ENCODE results near the gene PRKCA.

Gene PRKCA

GRCh38 chr17:66464921-66465320 lies 162.5 kb downstream of the PRKCA start:
- no peak overlapping the region for H3K9ac ChIP-seq (ENCODE audit: low read length)
- no peaks in the 10 kb centered on the region for H3K27me3 ChIP-seq (ENCODE audit: low read depth, low read length)
- H4K20me1 ChIP-seq (ENCODE audit: insufficient read depth, low read length), result no peaks in the 10 kb centered on the region
- H3K4me3 ChIP-seq (ENCODE audit: low read length), result no peak overlapping the region
- no peak overlapping the region for H3K4me2 ChIP-seq (ENCODE audit: low read length)
- TF ChIP-seq, protein P1, sequence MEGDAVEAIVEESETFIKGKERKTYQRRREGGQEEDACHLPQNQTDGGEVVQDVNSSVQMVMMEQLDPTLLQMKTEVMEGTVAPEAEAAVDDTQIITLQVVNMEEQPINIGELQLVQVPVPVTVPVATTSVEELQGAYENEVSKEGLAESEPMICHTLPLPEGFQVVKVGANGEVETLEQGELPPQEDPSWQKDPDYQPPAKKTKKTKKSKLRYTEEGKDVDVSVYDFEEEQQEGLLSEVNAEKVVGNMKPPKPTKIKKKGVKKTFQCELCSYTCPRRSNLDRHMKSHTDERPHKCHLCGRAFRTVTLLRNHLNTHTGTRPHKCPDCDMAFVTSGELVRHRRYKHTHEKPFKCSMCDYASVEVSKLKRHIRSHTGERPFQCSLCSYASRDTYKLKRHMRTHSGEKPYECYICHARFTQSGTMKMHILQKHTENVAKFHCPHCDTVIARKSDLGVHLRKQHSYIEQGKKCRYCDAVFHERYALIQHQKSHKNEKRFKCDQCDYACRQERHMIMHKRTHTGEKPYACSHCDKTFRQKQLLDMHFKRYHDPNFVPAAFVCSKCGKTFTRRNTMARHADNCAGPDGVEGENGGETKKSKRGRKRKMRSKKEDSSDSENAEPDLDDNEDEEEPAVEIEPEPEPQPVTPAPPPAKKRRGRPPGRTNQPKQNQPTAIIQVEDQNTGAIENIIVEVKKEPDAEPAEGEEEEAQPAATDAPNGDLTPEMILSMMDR (IDR thresholded peaks at IDR 0.05; ENCODE audit: low read depth, low read length), result no peak
- no peak for TF ChIP-seq EZH2phosphoT487 (IDR thresholded peaks at IDR 0.05; ENCODE audit: low read depth)
- no peaks in the 10 kb centered on the region for H3K36me3 ChIP-seq (replicated peaks; ENCODE audit: low read depth, low read length)
- H3K4me1 ChIP-seq (ENCODE audit: low read length), result peaks cover 31% of the 10 kb centered on the region
- no peaks in the 10 kb centered on the region for H3K9me3 ChIP-seq (ENCODE audit: insufficient read depth, low read length)
- H3K27ac ChIP-seq (ENCODE audit: low read length), result no peak overlapping the region
- no peaks in the 10 kb centered on the region for H3K79me2 ChIP-seq (ENCODE audit: low read length)
- no peak overlapping the region for H2AFZ ChIP-seq (ENCODE audit: low read depth, low read length)

DNA sequence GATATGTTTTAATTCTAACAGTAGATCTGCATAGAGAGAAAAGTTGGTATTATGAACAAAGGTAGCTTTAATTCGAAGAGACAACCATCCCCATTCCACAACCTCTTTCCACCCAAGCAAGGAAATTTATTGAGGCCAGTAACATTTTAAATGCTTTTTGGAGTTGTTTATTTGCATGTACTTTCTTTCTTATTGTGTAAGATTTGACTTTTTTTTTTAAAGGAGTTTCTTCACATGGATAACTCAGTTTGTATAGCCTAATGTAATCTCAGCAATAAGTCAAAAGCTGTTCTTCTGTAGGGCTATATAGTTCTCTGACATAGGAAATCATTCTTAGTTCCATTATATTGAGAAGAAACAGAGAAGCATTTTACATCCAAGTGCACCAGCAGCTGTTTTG lies 163.3 kb downstream of the PRKCA start:
- H3K27ac ChIP-seq (ENCODE audit: low read length), result no peak overlapping the region
- H3K4me1 ChIP-seq (ENCODE audit: low read length), result peaks cover 37% of the 10 kb centered on the region
- H2AFZ ChIP-seq (ENCODE audit: low read depth, low read length), result no peak overlapping the region
- no peaks in the 10 kb centered on the region for H3K79me2 ChIP-seq (ENCODE audit: low read length)
- H3K4me3 ChIP-seq (ENCODE audit: low read length), result no peak overlapping the region
- H3K9me3 ChIP-seq (ENCODE audit: insufficient read depth, low read length), result no peaks in the 10 kb centered on the region
- no peak for TF ChIP-seq EZH2phosphoT487 (IDR thresholded peaks at IDR 0.05; ENCODE audit: low read depth)
- TF ChIP-seq, protein P1 (IDR thresholded peaks at IDR 0.05; ENCODE audit: low read depth, low read length), result no peak
- H3K9ac ChIP-seq (ENCODE audit: low read length), result no peak overlapping the region
- H3K4me2 ChIP-seq (ENCODE audit: low read length), result no peak overlapping the region
- no peaks in the 10 kb centered on the region for H3K36me3 ChIP-seq (replicated peaks; ENCODE audit: low read depth, low read length)
- H3K27me3 ChIP-seq (ENCODE audit: low read depth, low read length), result no peaks in the 10 kb centered on the region
- H4K20me1 ChIP-seq (ENCODE audit: insufficient read depth, low read length), result no peaks in the 10 kb centered on the region

DNA sequence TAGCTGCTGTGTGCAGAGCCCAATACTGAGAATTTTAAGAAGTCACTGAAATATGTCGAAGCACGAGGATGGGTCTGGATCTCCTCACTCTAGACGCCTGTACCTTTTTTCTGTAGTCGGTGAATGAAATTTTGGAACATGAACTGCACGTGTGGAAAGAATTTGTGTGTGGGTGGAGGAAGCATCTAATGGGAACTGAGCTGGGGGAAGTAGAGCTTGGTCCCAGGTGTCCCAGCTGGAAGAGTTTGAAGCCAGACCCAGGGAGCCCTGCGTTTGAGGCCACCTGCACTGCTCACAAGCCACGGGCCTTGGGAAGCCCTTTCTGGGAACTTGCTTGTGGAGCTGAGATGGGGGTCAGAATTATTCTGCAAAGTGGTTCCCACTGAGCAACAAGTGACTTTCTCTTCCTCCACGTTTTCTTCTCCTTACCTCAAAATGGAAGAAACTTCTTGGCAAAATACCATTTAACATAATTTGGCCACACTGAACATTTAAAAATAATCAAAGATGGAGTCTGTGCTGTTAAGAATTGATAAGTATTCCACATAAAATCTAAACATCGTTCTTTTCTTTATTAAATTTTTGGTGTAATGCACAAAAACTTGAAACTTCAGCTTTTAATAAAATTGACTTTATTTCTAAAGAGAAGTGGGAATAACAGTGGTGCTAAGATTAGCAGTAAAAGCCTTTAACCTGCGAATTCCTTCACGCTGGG lies 163.8 kb downstream of the PRKCA start:
- H3K27ac ChIP-seq (ENCODE audit: low read length), result no peak overlapping the region
- H2AFZ ChIP-seq (ENCODE audit: low read depth, low read length), result no peak overlapping the region
- peaks cover 3% of the 10 kb centered on the region for H3K27me3 ChIP-seq (ENCODE audit: low read depth, low read length)
- H4K20me1 ChIP-seq (ENCODE audit: insufficient read depth, low read length), result no peaks in the 10 kb centered on the region
- H3K4me3 ChIP-seq (ENCODE audit: low read length), result no peak overlapping the region
- H3K4me1 ChIP-seq (ENCODE audit: low read length), result peaks cover 41% of the 10 kb centered on the region
- no peaks in the 10 kb centered on the region for H3K36me3 ChIP-seq (replicated peaks; ENCODE audit: low read depth, low read length)
- no peaks in the 10 kb centered on the region for H3K9me3 ChIP-seq (ENCODE audit: insufficient read depth, low read length)
- TF ChIP-seq, protein P1 (IDR thresholded peaks at IDR 0.05; ENCODE audit: low read depth, low read length), result no peak
- TF ChIP-seq EZH2phosphoT487 (IDR thresholded peaks at IDR 0.05; ENCODE audit: low read depth), result no peak
- H3K79me2 ChIP-seq (ENCODE audit: low read length), result no peaks in the 10 kb centered on the region
- 0 out of 2 replicates have a peak overlapping the region, but pooled peaks have one; percentile 29 for H3K4me2 ChIP-seq (ENCODE audit: low read length)
- H3K9ac ChIP-seq (ENCODE audit: low read length), result no peak overlapping the region

DNA sequence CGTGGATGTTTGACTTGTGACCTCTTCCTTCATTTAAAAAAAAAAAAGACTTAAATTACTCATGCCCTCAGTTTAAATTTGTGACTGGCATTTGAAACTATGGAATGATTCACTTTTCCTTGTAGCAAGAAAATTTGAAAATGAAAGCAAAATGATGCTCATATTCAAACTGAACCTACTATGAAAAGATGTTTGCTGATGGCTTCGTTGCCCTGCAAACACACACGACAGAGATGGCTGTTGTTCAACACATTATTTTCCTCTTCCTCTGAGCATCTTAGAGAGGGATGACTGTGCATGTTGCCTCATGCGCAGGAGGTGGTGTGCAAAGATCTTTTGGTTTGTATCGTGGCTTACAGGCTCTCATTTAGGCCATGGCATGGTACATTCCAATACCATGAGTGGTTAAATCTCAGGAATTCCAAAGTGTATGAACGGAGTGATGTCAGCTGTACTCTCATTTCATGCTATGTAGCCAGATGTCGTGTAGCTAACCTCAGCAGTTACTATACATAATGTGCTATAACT lies 164.5 kb downstream of the PRKCA start:
- Histone ChIP-seq H3K79me2 (ENCODE audit: low read length) (no peaks in the 10 kb centered on the region), H3K36me3 (replicated peaks; ENCODE audit: low read depth, low read length) (no peaks in the 10 kb centered on the region), H3K4me2 (ENCODE audit: low read length) (peak overlapping the region; percentile 29), H3K9ac (ENCODE audit: low read length) (no peak overlapping the region), H4K20me1 (ENCODE audit: insufficient read depth, low read length) (no peaks in the 10 kb centered on the region), H3K4me3 (ENCODE audit: low read length) (no peak overlapping the region), H2AFZ (ENCODE audit: low read depth, low read length) (no peak overlapping the region), H3K9me3 (ENCODE audit: insufficient read depth, low read length) (no peaks in the 10 kb centered on the region), H3K4me1 (ENCODE audit: low read length) (peaks cover 41% of the 10 kb centered on the region), H3K27ac (ENCODE audit: low read length) (no peak overlapping the region), H3K27me3 (ENCODE audit: low read depth, low read length) (peaks cover 9% of the 10 kb centered on the region)
- TF ChIP-seq, protein P1 (IDR thresholded peaks at IDR 0.05; ENCODE audit: low read depth, low read length), result no peak
- no peak for TF ChIP-seq EZH2phosphoT487 (IDR thresholded peaks at IDR 0.05; ENCODE audit: low read depth)
